Measurements from ENCODE around the gene MEP1A. TPM values are rescaled to one million over a fixed set of nuclear protein-coding genes. Genes with fewer than 3 reads are reported as not detected.
A peak's percentile ranks its signal among the peaks of the same experiment; 100 is the strongest.
"Not testable (repeated sequence)": the region's sequence is repeated elsewhere in the genome, so short reads cannot be mapped to it uniquely, and the experiment has no call there.

The MEP1A gene
- total and polyA plus RNA-seq, 2 of the 13 experiments (the other 11 are each of a cell fraction or from before 2014, with no cell fraction given) = 0.24 to 0.83 TPM

DNA sequence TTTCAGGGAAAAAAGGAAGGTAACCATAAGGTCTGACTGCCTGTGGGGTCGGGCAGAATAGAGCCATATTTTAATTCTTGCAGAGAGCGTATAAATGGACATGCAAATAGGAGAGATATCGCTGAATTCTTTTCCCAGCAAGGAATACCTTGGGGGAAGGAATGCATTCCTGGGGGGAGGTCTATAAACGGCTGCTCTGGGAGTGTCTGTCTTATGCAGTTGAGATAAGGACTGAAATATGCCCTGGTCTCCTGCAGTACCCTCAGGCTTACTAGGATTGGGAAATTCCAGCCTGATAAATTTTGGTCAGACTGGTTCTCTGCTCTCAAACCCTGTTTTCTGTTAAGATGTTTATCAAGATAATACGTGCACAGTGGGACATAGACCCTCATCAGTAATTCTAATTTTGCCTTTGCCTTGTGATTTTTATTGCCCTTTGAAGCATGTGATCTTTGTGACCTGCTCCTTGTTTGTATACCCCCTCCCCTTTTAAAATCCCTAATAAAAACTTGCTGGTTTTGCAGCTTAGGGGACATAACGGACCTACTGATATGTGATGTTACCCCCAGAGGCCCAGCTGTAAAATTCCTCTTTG lies 49.2 kb downstream of the MEP1A start:
- 24% methylated on average over 6 of the region's 6 CpGs for WGBS (ENCODE audit: low lambda C conversion rate)
- DNase-seq (ENCODE audit: low spot score) = not testable (repeated sequence)

DNA sequence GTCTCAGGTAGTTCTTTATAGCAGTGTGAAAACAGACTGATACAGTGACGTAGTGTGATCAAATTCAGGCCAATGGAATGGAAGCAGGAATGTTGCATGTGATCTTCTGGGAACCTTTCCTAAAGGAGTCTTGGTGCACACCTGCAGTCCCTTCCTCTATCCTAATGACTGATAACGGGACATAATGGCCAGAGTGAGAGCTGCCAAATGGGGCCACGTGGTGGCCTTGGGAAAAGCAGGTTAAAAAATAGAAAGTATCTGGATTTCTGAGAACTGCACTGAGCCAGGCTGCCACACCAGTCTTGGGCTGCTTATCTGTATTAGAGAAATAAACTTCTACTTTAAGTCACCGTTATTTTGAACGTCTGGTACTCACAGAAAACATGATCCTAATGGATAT lies 51.9 kb downstream of the MEP1A start:
- intact Hi-C loops (cut with micrococcal nuclease; ENCODE audit: unreplicated experiment) (loop anchor here (5.0 kb wide), 1 partner anchor 407 kb away; no protein-coding TSS in a partner anchor), in situ Hi-C loops (cut with HindIII; ENCODE audit: extremely low pct_ligation_motif_present, low pct_unique_long_range_greater_than_20kb) (no loop called here)
- Histone ChIP-seq H3K27me3 (ENCODE audit: control insufficient read depth in 1 of 2, insufficient read depth in 2 of 2, low read length in 2 of 2) (peaks cover 0 to 5% of the 10 kb centered on the region in 2 experiments; a peak in 1 of 5 replicates), H2AFZ (ENCODE audit: low read length) (no peak overlapping the region), H3K4me1 (ENCODE audit: insufficient read depth, low read length) (peaks cover 9% of the 10 kb centered on the region), H3K9me3 (ENCODE audit: low read length) (peaks cover 21% of the 10 kb centered on the region; the same call in 1 of the 2 replicates), H3K36me3 (replicated peaks in 1 of 2; ENCODE audit: control insufficient read depth in 1 of 2, insufficient read depth in 2 of 2, low read length in 2 of 2) (no peaks in the 10 kb centered on the region), H3K4me2 (ENCODE audit: low read depth, low read length) (no peak overlapping the region), H3K27ac (ENCODE audit: extremely low read length, insufficient read depth, low read length) (no peak overlapping the region), H3K79me2 (ENCODE audit: insufficient read depth, low read length) (no peaks in the 10 kb centered on the region), H3K9ac (ENCODE audit: insufficient read depth, low read depth, low read length) (no peak overlapping the region), H3K4me3 (replicated peaks in 1 of 3; ENCODE audit: insufficient read depth in 1 of 3, low read depth in 2 of 3, low read length in 3 of 3) (no peak overlapping the region), H4K20me1 (ENCODE audit: insufficient read depth, low read length) (no peaks in the 10 kb centered on the region)
- 7% methylated on average over 5 of the region's 5 CpGs for WGBS (ENCODE audit: low lambda C conversion rate)
- ChIA-PET POLR2A (no interaction called here), CTCF (ENCODE audit: low intra/inter-chr PET ratio, low total read pairs) (no interaction called here)
- FAIRE-seq (no peak), DNase-seq (ENCODE audit: low spot score) (no peak), ATAC-seq (no peak)
- TF ChIP-seq CREB1 (IDR thresholded peaks at IDR 0.05) (0 out of 2 replicates have a peak, but pooled peaks have one; percentile 12), CREB1 (CRISPR knock-in tag; IDR thresholded peaks at IDR 0.05) (no peak), ARHGAP35 (CRISPR knock-in tag; IDR thresholded peaks at IDR 0.05; ENCODE audit: borderline replicate concordance) (no peak), REL (CRISPR knock-in tag; conservative IDR thresholded peaks at IDR 0.05) (no peak)
- TF ChIP-seq, protein P1, sequence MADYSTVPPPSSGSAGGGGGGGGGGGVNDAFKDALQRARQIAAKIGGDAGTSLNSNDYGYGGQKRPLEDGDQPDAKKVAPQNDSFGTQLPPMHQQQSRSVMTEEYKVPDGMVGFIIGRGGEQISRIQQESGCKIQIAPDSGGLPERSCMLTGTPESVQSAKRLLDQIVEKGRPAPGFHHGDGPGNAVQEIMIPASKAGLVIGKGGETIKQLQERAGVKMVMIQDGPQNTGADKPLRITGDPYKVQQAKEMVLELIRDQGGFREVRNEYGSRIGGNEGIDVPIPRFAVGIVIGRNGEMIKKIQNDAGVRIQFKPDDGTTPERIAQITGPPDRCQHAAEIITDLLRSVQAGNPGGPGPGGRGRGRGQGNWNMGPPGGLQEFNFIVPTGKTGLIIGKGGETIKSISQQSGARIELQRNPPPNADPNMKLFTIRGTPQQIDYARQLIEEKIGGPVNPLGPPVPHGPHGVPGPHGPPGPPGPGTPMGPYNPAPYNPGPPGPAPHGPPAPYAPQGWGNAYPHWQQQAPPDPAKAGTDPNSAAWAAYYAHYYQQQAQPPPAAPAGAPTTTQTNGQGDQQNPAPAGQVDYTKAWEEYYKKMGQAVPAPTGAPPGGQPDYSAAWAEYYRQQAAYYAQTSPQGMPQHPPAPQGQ (CRISPR knock-in tag; IDR thresholded peaks at IDR 0.05; ENCODE audit: borderline replicate concordance) = no peak
- BruUV-seq (replicated peaks) = no TSS peak

More for the DNA sequence above, 49.2 kb downstream of the MEP1A start:
- H3K4me3 ChIP-seq (replicated peaks in 1 of 3; ENCODE audit: insufficient read depth in 1 of 3, low read depth in 2 of 3, low read length in 3 of 3); H3K9ac ChIP-seq (ENCODE audit: insufficient read depth, low read depth, low read length); in situ Hi-C loops (cut with HindIII; ENCODE audit: extremely low pct_ligation_motif_present, low pct_unique_long_range_greater_than_20kb); H3K79me2 ChIP-seq (ENCODE audit: insufficient read depth, low read length); CTCF ChIA-PET (ENCODE audit: low intra/inter-chr PET ratio, low total read pairs); POLR2A ChIA-PET; H3K27me3 ChIP-seq (ENCODE audit: control insufficient read depth in 1 of 2, insufficient read depth in 2 of 2, low read length in 2 of 2); intact Hi-C loops (cut with micrococcal nuclease; ENCODE audit: unreplicated experiment); H3K4me2 ChIP-seq (ENCODE audit: low read depth, low read length); BruUV-seq (replicated peaks); FAIRE-seq; H4K20me1 ChIP-seq (ENCODE audit: insufficient read depth, low read length); H3K36me3 ChIP-seq (replicated peaks in 1 of 2; ENCODE audit: control insufficient read depth in 1 of 2, insufficient read depth in 2 of 2, low read length in 2 of 2); H3K27ac ChIP-seq (ENCODE audit: extremely low read length, insufficient read depth, low read length); H2AFZ ChIP-seq (ENCODE audit: low read length); ATAC-seq; H3K4me1 ChIP-seq (ENCODE audit: insufficient read depth, low read length): not testable (repeated sequence)
- peaks cover 21% of the 10 kb centered on the region; the same call in 1 of the 2 replicates for H3K9me3 ChIP-seq (ENCODE audit: low read length)

Data from HepG2 (cell line).